Stimulated activated naive CD8-positive, alpha-beta T cell treated with anti-CD3 and anti-CD28 coated beads, Interleukin-15, Interleukin-2, amounts not matched to agents 100 U/mL and 50 U/mL, for 24 hours (primary cell): ENCODE results near the gene CEACAM6.
A peak's percentile ranks its signal among the peaks of the same experiment; 100 is the strongest.
"Not testable (repeated sequence)": the region's sequence is repeated elsewhere in the genome, so short reads cannot be mapped to it uniquely, and the experiment has no call there.

Source experiments
- ATAC-seq: fragments of 150-1000 bp; cut with Tn5 transposase; one replicate; pipeline ENCODE4 v1.10.0; 2021
- DNase-seq: peaks from one replicate; pipeline ENCODE4 v3.0.0; 2021

The CEACAM6 gene

DNA sequence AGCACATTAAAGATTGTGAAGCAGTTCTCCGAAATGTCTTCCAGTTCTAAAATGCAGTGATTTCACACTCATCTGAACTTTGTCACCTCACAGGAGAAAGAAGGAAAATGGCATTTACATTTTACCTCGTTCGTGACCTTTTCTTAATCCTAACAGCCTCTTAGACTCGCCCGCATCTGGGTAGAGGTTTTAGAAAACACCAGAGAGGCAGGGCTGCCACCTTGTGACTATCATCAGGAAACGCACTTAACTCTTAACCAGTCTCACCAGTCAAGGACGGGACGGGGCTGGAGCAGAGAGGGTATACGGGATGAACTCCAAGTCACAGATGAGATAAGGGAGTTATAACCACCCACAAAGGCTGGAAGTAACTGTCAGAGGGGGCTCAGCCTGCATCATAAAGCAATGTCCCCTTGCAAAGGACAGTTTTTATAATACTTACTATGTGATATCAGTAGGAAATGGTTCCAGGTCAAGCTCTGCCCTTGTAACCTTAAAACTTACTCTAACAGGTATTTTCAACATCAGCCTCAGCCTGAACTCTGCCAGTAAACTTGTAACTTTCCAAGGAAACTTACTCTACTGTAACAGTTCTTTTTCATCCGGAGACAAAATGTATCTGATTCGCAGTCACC, 8.6 kb upstream of the CEACAM6 start:
- peak; percentile 60 for DNase-seq

GRCh38 chr19:41748012-41748411, 7.3 kb upstream of the CEACAM6 start:
- no peak for DNase-seq
- no peak for ATAC-seq

More for the DNA sequence above, 8.6 kb upstream of the CEACAM6 start:
- ATAC-seq, result peak; percentile 89

GRCh38 chr19:41750248-41751134, 4.8 kb upstream of the CEACAM6 start:
- not testable (repeated sequence) for ATAC-seq, DNase-seq

- DNase-seq (peak; percentile 86), ATAC-seq (peak; percentile 53)
These were observed 2.2 kb upstream of the CEACAM6 start for GRCh38 chr19:41753159-41753558.

GRCh38 chr19:41753936-41754529, 1.3 kb upstream of the CEACAM6 start:
- DNase-seq (peak; percentile 77), ATAC-seq (peak; percentile 85)

- DNase-seq (no peak), ATAC-seq (no peak)
These were observed 3.5 kb downstream of the CEACAM6 start for GRCh38 chr19:41758846-41759245.

- DNase-seq (no peak), ATAC-seq (no peak)
These were observed 11.8 kb downstream of the CEACAM6 start for GRCh38 chr19:41767115-41767514.

DNA sequence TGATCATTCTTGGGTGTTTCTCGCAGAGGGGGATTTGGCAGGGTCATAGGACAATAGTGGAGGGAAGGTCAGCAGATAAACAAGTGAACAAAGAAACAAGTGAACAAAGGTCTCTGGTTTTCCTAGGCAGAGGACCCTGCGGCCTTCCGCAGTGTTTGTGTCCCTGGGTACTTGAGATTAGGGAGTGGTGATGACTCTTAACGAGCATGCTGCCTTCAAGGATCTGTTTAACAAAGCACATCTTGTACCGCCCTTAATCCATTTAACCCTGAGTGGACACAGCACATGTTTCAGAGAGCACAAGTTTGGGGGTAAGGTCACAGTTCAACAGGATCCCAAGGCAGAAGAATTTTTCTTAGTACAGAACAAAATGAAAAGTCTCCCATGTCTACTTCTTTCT, 12.8 kb downstream of the CEACAM6 start:
- not testable (repeated sequence) for DNase-seq, ATAC-seq

DNA sequence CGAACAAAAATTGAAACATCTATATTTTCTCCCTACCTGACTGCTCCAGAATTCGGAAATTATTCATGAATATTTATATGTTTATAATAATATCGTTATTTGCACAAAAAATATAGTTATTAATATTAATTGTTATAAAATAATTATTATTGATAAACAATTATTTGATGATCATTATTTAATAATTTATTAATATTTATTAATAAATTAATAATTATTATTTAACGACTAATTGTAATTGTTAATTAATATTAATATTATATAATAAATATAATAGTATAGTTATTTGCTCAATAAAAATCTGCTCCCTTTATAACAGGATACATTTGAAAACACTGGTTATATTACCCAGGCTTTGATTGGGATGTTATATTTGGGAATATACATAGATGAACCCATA, 14.3 kb downstream of the CEACAM6 start:
- no peak for ATAC-seq

DNA sequence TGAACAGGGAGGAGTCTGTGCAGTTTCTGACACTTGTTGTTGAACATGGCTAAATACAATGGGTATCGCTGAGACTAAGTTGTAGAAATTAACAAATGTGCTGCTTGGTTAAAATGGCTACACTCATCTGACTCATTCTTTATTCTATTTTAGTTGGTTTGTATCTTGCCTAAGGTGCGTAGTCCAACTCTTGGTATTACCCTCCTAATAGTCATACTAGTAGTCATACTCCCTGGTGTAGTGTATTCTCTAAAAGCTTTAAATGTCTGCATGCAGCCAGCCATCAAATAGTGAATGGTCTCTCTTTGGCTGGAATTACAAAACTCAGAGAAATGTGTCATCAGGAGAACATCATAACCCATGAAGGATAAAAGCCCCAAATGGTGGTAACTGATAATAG, 16.1 kb downstream of the CEACAM6 start:
- ATAC-seq, result no peak
- DNase-seq, result no peak

More for the DNA sequence above, 14.3 kb downstream of the CEACAM6 start:
- DNase-seq, result no peak

GRCh38 chr19:41774515-41774980, 19.2 kb downstream of the CEACAM6 start:
- DNase-seq (peak; percentile 39), ATAC-seq (peak; percentile 82)

GRCh38 chr19:41776700-41777099, 21.4 kb downstream of the CEACAM6 start:
- ATAC-seq (no peak), DNase-seq (no peak)

- DNase-seq (no peak), ATAC-seq (no peak)
These were observed 28.3 kb downstream of the CEACAM6 start for GRCh38 chr19:41783612-41784011.

DNA sequence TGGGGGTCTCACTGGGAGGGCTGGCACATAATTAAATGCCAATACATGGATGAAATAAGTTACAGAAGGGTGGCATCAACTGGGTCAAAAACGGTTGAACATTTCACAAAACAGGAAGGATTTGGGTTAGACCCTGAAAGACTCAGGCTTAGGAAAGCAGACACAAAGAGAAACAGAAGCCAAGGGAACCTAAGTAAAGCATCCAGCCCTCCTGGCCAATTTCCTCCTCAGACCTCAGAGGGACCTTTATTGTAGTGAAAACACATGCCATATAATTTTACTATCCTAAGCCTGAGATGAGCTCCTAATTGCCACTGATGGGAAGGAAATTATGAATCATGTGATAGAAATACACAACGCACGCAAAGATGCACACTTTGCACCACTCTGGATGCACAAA, 29.0 kb downstream of the CEACAM6 start:
- no peak for ATAC-seq
- DNase-seq, result no peak

DNA sequence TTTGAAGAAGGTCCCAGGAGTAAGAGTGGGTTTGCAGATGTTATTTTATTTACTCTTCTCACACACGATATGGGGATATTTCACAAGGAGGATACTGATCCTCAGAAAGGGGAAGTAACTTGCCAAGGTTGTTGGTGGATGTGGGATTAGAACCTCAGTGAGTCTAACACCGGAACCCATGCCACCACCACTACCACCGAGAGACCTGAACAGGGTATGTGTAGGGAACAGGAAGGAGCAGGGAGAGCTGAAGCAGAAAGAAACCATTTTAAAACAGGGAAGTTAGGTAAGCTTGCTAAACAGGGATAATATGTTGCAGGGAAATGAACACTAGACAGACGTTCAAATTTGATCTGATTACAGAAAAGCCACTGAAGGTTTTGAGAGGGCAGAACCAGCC, 29.4 kb downstream of the CEACAM6 start:
- ATAC-seq (no peak), DNase-seq (no peak)

GRCh38 chr19:41785653-41786052, 30.3 kb downstream of the CEACAM6 start:
- ATAC-seq (peak; percentile 89), DNase-seq (peak; percentile 72)

DNA sequence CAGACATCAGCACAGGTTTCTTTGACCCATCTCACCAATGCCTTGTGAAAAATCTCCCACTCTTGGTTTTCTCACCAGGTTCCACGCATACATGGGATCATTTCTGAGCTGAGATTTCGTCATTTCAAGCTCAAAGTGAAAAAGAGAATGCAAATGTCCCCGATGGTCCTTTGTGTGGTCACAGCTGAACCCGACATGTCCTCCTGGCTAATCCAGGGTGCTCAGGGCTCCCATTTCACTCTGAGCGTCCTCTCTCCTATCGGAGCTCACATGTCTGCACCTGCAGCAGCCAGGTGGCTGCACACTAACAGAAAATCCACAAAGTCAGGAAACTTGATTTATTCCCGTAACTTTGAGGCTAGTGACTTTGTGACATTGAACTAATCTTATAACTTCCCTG, 31.7 kb downstream of the CEACAM6 start:
- ATAC-seq (no peak), DNase-seq (no peak)

- ATAC-seq, DNase-seq: not testable (repeated sequence)
These were observed 33.2 kb downstream of the CEACAM6 start for GRCh38 chr19:41788518-41788917.

- DNase-seq, ATAC-seq: not testable (repeated sequence)
These were observed 33.7 kb downstream of the CEACAM6 start for GRCh38 chr19:41789053-41789452.

- DNase-seq, result peak; percentile 68
- no peak for ATAC-seq
These were observed 37.4 kb downstream of the CEACAM6 start for GRCh38 chr19:41792513-41793413.

DNA sequence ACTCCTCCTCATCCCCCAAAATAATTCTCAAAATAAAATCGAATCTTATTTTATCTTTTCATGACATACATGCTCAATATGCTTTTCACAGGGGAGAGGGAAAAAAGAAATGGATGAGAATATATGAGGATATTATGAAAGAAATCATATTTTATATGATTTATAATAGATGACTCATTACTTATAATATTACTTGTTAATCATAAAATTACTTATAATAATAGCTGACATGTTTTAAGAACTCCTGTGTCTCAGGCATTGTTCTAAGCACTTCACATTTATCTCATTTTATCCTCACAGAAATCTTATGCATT, 38.0 kb downstream of the CEACAM6 start:
- DNase-seq, result no peak
- ATAC-seq, result no peak

- ATAC-seq (peak; percentile 95), DNase-seq (peak; percentile 72)
These were observed 39.7 kb downstream of the CEACAM6 start for GRCh38 chr19:41795031-41795461.
